Lower leg skin (tissue), 4 donors: Measurements from ENCODE around the gene AGBL5. TPM values are rescaled to one million over a fixed set of nuclear protein-coding genes. Genes with fewer than 3 reads are reported as not detected.

Experiments
- DNase-seq, 2 donors: peaks; one replicate each; pipeline ENCODE4 v3.0.0-alpha.2; 2019; ENCODE audit warnings: low spot score in 2 of 2
- H3K4me3 ChIP-seq: fragments of 200-600 bp; sonication (generic); 2 replicates; pipeline ENCODE4 v1.5.1; 2017; ENCODE audit warnings: mild to moderate bottlenecking, low read depth; ENCODE audit not compliant: poor library complexity, severe bottlenecking
- CTCF ChIP-seq, 3 donors: fragments of 450-650 bp; IDR thresholded peaks; one replicate each; pipeline ENCODE4 v1.5.1; 2016; ENCODE audit warnings: antibody characterized with exemption in 3 of 3, mild to moderate bottlenecking in 3 of 3, moderate library complexity in 2 of 3
- POLR2A ChIP-seq, 2 donors: fragments of 450-650 bp; IDR thresholded peaks; one replicate each; pipeline ENCODE4 v1.6.1; 2016 to 2017; ENCODE audit warnings: antibody characterized with exemption in 2 of 2, mild to moderate bottlenecking in 1 of 2, moderate library complexity in 1 of 2
- WGBS, 2 donors: methylation state at CpG; one replicate each; pipeline ENCODE4 v1.1.5; 2018; 5-methylcytosine and 5-hydroxymethylcytosine counted together
- intact Hi-C: fragments of 100-400 bp; cut with DNase I; formaldehyde crosslinking; loops from one replicate; pipeline ENCODE4 v1.15.0; 2023; ENCODE audit warnings: low total_unique reads
- total RNA-seq, 4 donors: library from RNA; depleted of rRNA; stranded (reverse); fragments of >200 nt; gene quantifications; one replicate each; pipeline ENCODE4 v1.1.0, GENCODE V29; 2016

The AGBL5 gene
- total RNA-seq, 4 donors from 2014 or later, result 9.4 to 17.0 (median 16.4) TPM

GRCh38 chr2:27085673-27086089 lies 34.2 kb downstream of the AGBL5 start:
- intact Hi-C loops, result no loop called here

GRCh38 chr2:27086090-27086723 lies 34.7 kb downstream of the AGBL5 start:
- WGBS, 2 donors, result 0 to 1% methylated on average over 24 to 53 of the region's 81 CpGs
- DNase-seq, result peak; percentile 93 to 99
- TF ChIP-seq POLR2A (IDR thresholded peaks at IDR 0.05) (no peak), CTCF (IDR thresholded peaks at IDR 0.05) (no peak)
- intact Hi-C loops, result no loop called here
- peak overlapping the region; percentile 44 for H3K4me3 ChIP-seq

More at GRCh38 chr2:27085673-27086089, 34.2 kb downstream of the AGBL5 start:
- peak overlapping the region; percentile 44 for H3K4me3 ChIP-seq
- TF ChIP-seq CTCF (IDR thresholded peaks at IDR 0.05), result no peak
- no peak for TF ChIP-seq POLR2A (IDR thresholded peaks at IDR 0.05)
- 1 to 2% methylated on average over 7 to 25 of the region's 38 CpGs for WGBS, 2 donors
- DNase-seq, result peak; percentile 69 to 97

GRCh38 chr2:27086724-27087593 lies 35.5 kb downstream of the AGBL5 start, which contains the start of gene KHK:
KHK (plus strand) TSS chr2:27086772; CDS start chr2:27087260, 488 bp downstream.
- peak in 1 of 2 donors; percentile 89 for DNase-seq
- 12 to 23% methylated on average over 30 to 51 of the region's 54 CpGs for WGBS, 2 donors
- intact Hi-C loops, result no loop called here
- H3K4me3 ChIP-seq, result peak within 1 kb of the TSS; percentile 44
- TF ChIP-seq POLR2A (IDR thresholded peaks at IDR 0.05), result no peak
- no peak for TF ChIP-seq CTCF (IDR thresholded peaks at IDR 0.05)

GRCh38 chr2:27087823-27088410 lies 36.4 kb downstream of the AGBL5 start:
- intact Hi-C loops, result no loop called here

GRCh38 chr2:27088634-27089033 lies 37.2 kb downstream of the AGBL5 start:
- no peak overlapping the region for H3K4me3 ChIP-seq
- 98% methylated on average over 6 of the region's 6 CpGs for WGBS, 2 donors
- intact Hi-C loops, result no loop called here
- DNase-seq, result no peak
- TF ChIP-seq POLR2A (IDR thresholded peaks at IDR 0.05), result no peak
- TF ChIP-seq CTCF (IDR thresholded peaks at IDR 0.05), result no peak

More at GRCh38 chr2:27087823-27088410, 36.4 kb downstream of the AGBL5 start:
- H3K4me3 ChIP-seq, result no peak overlapping the region
- 85 to 95% methylated on average over 5 of the region's 5 CpGs for WGBS, 2 donors
- no peak for DNase-seq
- TF ChIP-seq CTCF (IDR thresholded peaks at IDR 0.05) (no peak), POLR2A (IDR thresholded peaks at IDR 0.05) (no peak)
